GM12878 (cell line): ENCODE measurements around the gene RNU1-2. TPM values are rescaled to one million over a fixed set of nuclear protein-coding genes. Genes with fewer than 3 reads are reported as not detected.
"Not testable (repeated sequence)": the region's sequence is repeated elsewhere in the genome, so short reads cannot be mapped to it uniquely, and the experiment has no call there.

ENCODE experiments used
- ATAC-seq: fragments of 200-7000 bp; cut with Tn5 transposase; 3 replicates; pipeline ENCODE4 v1.9.1; 2020; ENCODE audit warnings: mild to moderate bottlenecking, moderate library complexity
- BruUV-seq: library from RNA; stranded (reverse); fragments of 400-500 nt; replicated peaks from 2 replicates; lab custom pipeline; 2021; lab: Mats Ljungman, UMichigan
- CTCF ChIA-PET: fragments of 300-600 bp; sonication (Branson Sonifier 250); formaldehyde crosslinking; extraction: SDS; loops from one replicate; lab custom pipeline; 2021; ENCODE audit warnings: inconsistent platforms; lab: Yijun Ruan, JAX
- POLR2A ChIA-PET: fragments of 350-600 bp; formaldehyde crosslinking; extraction: SDS; loops from one replicate; lab custom pipeline; 2021; ENCODE audit warnings: inconsistent platforms; lab: Charles Lee
- RAD21 ChIA-PET: fragments of 300-600 bp; sonication (Branson Sonifier 250); formaldehyde crosslinking; loops from one replicate; lab custom pipeline; 2023; ENCODE audit warnings: antibody characterized with exemption; ENCODE audit not compliant: unreplicated experiment; lab: Charles Lee
- SMC1A ChIA-PET: fragments of 300-600 bp; sonication (Branson Sonifier 250); formaldehyde crosslinking; loops from one replicate; lab custom pipeline; 2023; ENCODE audit not compliant: unreplicated experiment, uncharacterized antibody; lab: Charles Lee
- DNase-seq: peaks from one replicate; pipeline ENCODE4 v3.0.0-alpha.2; 2011; ENCODE audit warnings: low read depth, low spot score
- FAIRE-seq: peaks from 3 replicates; lab custom pipeline; 2011; peaks lifted over from hg19 to GRCh38; lab: Jason Lieb, UNC
- H2AFZ ChIP-seq: 2 replicates; pipeline ENCODE4 v1.6.0; 2011; ENCODE audit warnings: low read depth, low read length, control low read depth; ENCODE audit not compliant: control insufficient read depth
- H3K27ac ChIP-seq: 2 replicates; pipeline ENCODE4 v1.5.1; 2011; ENCODE audit warnings: control low read depth; ENCODE audit not compliant: control insufficient read depth, insufficient read depth
- H3K27me3 ChIP-seq, 2 experiments: replicated peaks in 1 of 2; 2 replicates each; pipeline versions ENCODE4 v1.6.0 to v1.6.1; 2011; ENCODE audit warnings: low read length in 1 of 2; ENCODE audit not compliant: control insufficient read depth in 2 of 2, insufficient read depth in 2 of 2
- H3K36me3 ChIP-seq, 2 experiments: 2 replicates each; pipeline ENCODE4 v1.5.1; 2011; ENCODE audit warnings: low read length in 1 of 2; ENCODE audit not compliant: control insufficient read depth in 2 of 2, insufficient read depth in 2 of 2
- H3K4me1 ChIP-seq: 2 replicates; pipeline ENCODE4 v1.6.1; 2011; ENCODE audit warnings: mild to moderate bottlenecking, low read length, moderate library complexity, mixed read lengths; ENCODE audit not compliant: control insufficient read depth, insufficient read depth
- H3K4me2 ChIP-seq: 2 replicates; pipeline ENCODE4 v1.6.0; 2011; ENCODE audit warnings: control low read depth; ENCODE audit not compliant: control insufficient read depth, insufficient read depth
- H3K4me3 ChIP-seq: fragments of 200-600 bp; sonication (generic); 2 replicates; pipeline ENCODE4 v1.5.1; 2016
- H3K79me2 ChIP-seq: 2 replicates; pipeline ENCODE4 v1.6.0; 2011; ENCODE audit warnings: low read length; ENCODE audit not compliant: control insufficient read depth, insufficient read depth
- H3K9ac ChIP-seq: 2 replicates; pipeline ENCODE4 v1.8.0; 2011; ENCODE audit warnings: low read length, control low read depth, mixed read lengths; ENCODE audit not compliant: control insufficient read depth, insufficient read depth
- H3K9me3 ChIP-seq: replicated peaks from 3 replicates; pipeline ENCODE4 v1.5.1; 2011; ENCODE audit warnings: mild to moderate bottlenecking, low read length; ENCODE audit not compliant: control insufficient read depth, insufficient read depth
- H4K20me1 ChIP-seq: 2 replicates; pipeline ENCODE4 v1.6.0; 2011; ENCODE audit not compliant: control insufficient read depth, insufficient read depth
- FOXK2 ChIP-seq: fragments of 450-650 bp; IDR thresholded peaks from 2 replicates; pipeline ENCODE4 v1.6.1; 2017; ENCODE audit warnings: mild to moderate bottlenecking, moderate library complexity
- FOXM1 ChIP-seq: IDR thresholded peaks from 2 replicates; pipeline ENCODE4 v1.6.1; 2012; ENCODE audit warnings: low read depth, mild to moderate bottlenecking, inconsistent platforms, low read length, moderate library complexity
- GATAD2B ChIP-seq: fragments of 450-650 bp; conservative IDR thresholded peaks from 2 replicates; pipeline ENCODE4 v1.6.1; 2017; ENCODE audit warnings: low read depth, mild to moderate bottlenecking, moderate library complexity
- MYC ChIP-seq: IDR thresholded peaks from 2 replicates; pipeline ENCODE4 v1.6.1; 2011; ENCODE audit warnings: mild to moderate bottlenecking, low read length, moderate library complexity, inconsistent platforms; ENCODE audit not compliant: insufficient read depth, insufficient replicate concordance, insufficient read length, severe bottlenecking
- NR2C1 ChIP-seq: fragments of 450-650 bp; IDR thresholded peaks from 2 replicates; pipeline ENCODE4 v1.6.1; 2017; ENCODE audit warnings: antibody characterized with exemption, mild to moderate bottlenecking, moderate library complexity
- POLR2A ChIP-seq: IDR thresholded peaks from 2 replicates; pipeline ENCODE4 v1.6.1; 2011; ENCODE audit warnings: low read depth, mild to moderate bottlenecking, low read length
- SMAD5 ChIP-seq: IDR thresholded peaks from 2 replicates; pipeline ENCODE4 v1.6.1; 2016; ENCODE audit warnings: antibody characterized with exemption, low read depth
- SMC3 ChIP-seq: IDR thresholded peaks from 2 replicates; pipeline ENCODE4 v1.6.1; 2011; ENCODE audit warnings: low read length, improper control_type of control experiment, borderline replicate concordance
- WGBS: methylation state at CpG from one replicate; pipeline ENCODE4 v1.1.6; 2016; ENCODE audit warnings: low lambda C conversion rate; ENCODE audit not compliant: insufficient replicate concordance, insufficient coverage; ENCODE audit errors: missing lambda C conversion rate; 5-methylcytosine and 5-hydroxymethylcytosine counted together
- in situ Hi-C: fragments of 300-500 bp; cut with MboI; formaldehyde crosslinking; loops from 9 replicates; pipeline ENCODE4 v1.14.3; 2018; ENCODE audit warnings: mixed read lengths
- intact Hi-C: fragments of 100-400 bp; cut with micrococcal nuclease; formaldehyde crosslinking; loops from one replicate; pipeline ENCODE4 v1.14.2; 2022; ENCODE audit not compliant: unreplicated experiment
- polyA plus RNA-seq, 11 experiments: library from polyadenylated mRNA; depleted of rRNA in 4 of 11; unstranded in 6 of 11; stranded (reverse) in 5 of 11; fragments of >200 nt; fragmentation: Nextera tagmentation in 4 of 11; fragmentation: Illumina TruSeq in 1 of 11; extraction: Ambion mirVana in 4 of 11; extraction: Trizol in 1 of 11; gene quantifications; 1 replicate in 1 of 11; 2 replicates in 10 of 11; pipeline versions ENCODE4 v1.2.1 to v1.2.3, GENCODE V29; 2011 to 2016; ENCODE audit warnings: inconsistent platforms in 2 of 11, missing spikeins in 2 of 11, low read depth in 1 of 11
- total RNA-seq, 4 experiments: library from RNA; depleted of rRNA in 3 of 4; stranded (reverse); fragments of >200 nt in 3 of 4; fragmentation: Illumina TruSeq in 1 of 4; extraction: Trizol in 1 of 4; gene quantifications; 2 replicates each; pipeline versions ENCODE4 v1.2.1 to v1.2.3, GENCODE V29; 2013 to 2021

RNU1-2 gene
- total and polyA plus RNA-seq, 10 of the 15 experiments (the other 5 are each of a cell fraction or from before 2014, with no cell fraction given), result under 0.01 to 20,946 (median 4.7) TPM; not detected in 2

GRCh38 chr1:16907870-16908758 is 12.3 kb downstream of the RNU1-2 start:
- SMC1A ChIA-PET, result no interaction called here
- Histone ChIP-seq H3K27ac (no peak overlapping the region), H3K9me3 (no peaks in the 10 kb centered on the region; the same call in 2 of the 3 replicates), H3K9ac (no peak overlapping the region), H3K79me2 (no peaks in the 10 kb centered on the region), H3K4me2 (no peak overlapping the region), H3K36me3 (no peaks in the 10 kb centered on the region), H3K4me1 (peaks cover 10% of the 10 kb centered on the region; the same call in 1 of the 2 replicates), H2AFZ (no peak overlapping the region), H4K20me1 (no peaks in the 10 kb centered on the region), H3K4me3 (no peak overlapping the region), H3K27me3 (no peaks in the 10 kb centered on the region; a peak in 1 of 4 replicates)
- no peak for FAIRE-seq
- in situ Hi-C loops, result no loop called here
- RAD21 ChIA-PET, result no interaction called here
- WGBS, result 61% methylated on average over 15 of the region's 15 CpGs
- no peak for TF ChIP-seq SMAD5
- TF ChIP-seq NR2C1, result no peak
- no peak for TF ChIP-seq FOXM1
- TF ChIP-seq POLR2A, result no peak
- no peak for TF ChIP-seq GATAD2B
- TF ChIP-seq FOXK2, result no peak
- no peak for TF ChIP-seq SMC3
- no peak for TF ChIP-seq MYC
- BruUV-seq, result no TSS peak
- ATAC-seq, result no peak
- CTCF ChIA-PET, result no interaction called here
- POLR2A ChIA-PET, result no interaction called here
- intact Hi-C loops, result no loop called here
- DNase-seq, result no peak

GRCh38 chr1:16911851-16912721 is 16.3 kb downstream of the RNU1-2 start:
- in situ Hi-C loops, FAIRE-seq, DNase-seq, H2AFZ ChIP-seq, ATAC-seq, H3K4me2 ChIP-seq, RAD21 ChIA-PET, H3K9ac ChIP-seq, H3K9me3 ChIP-seq, H3K4me3 ChIP-seq, H3K36me3 ChIP-seq, H4K20me1 ChIP-seq, H3K27me3 ChIP-seq, CTCF ChIA-PET, POLR2A ChIA-PET, SMC1A ChIA-PET, intact Hi-C loops, H3K4me1 ChIP-seq, BruUV-seq, H3K79me2 ChIP-seq, H3K27ac ChIP-seq: not testable (repeated sequence)
- WGBS, result 42% methylated on average over 8 of the region's 8 CpGs

GRCh38 chr1:16912742-16913141 is 17.0 kb downstream of the RNU1-2 start:
- ATAC-seq, H3K36me3 ChIP-seq, H4K20me1 ChIP-seq, H3K27me3 ChIP-seq, RAD21 ChIA-PET, H2AFZ ChIP-seq, H3K4me2 ChIP-seq, H3K4me3 ChIP-seq, in situ Hi-C loops, POLR2A ChIA-PET, SMC1A ChIA-PET, CTCF ChIA-PET, H3K27ac ChIP-seq, intact Hi-C loops, H3K9ac ChIP-seq, FAIRE-seq, H3K9me3 ChIP-seq, BruUV-seq, H3K4me1 ChIP-seq, DNase-seq, H3K79me2 ChIP-seq: not testable (repeated sequence)
- WGBS, result 9% methylated on average over 7 of the region's 8 CpGs
